K562 (cell line): Measurements from ENCODE around the gene F11R. TPM values are rescaled to one million over a fixed set of nuclear protein-coding genes. Genes with fewer than 3 reads are reported as not detected.
A peak's percentile ranks its signal among the peaks of the same experiment; 100 is the strongest.

Experiments used
- GABPB1 ChIP-seq: sonication (generic); formaldehyde crosslinking; IDR thresholded peaks from 2 replicates; pipeline ENCODE4 v1.8.0; 2022; ENCODE audit warnings: mild to moderate bottlenecking, missing genetic modification reagents
- HEY1 ChIP-seq: fragments of 250-450 bp; sonication (Bioruptor Pico); IDR thresholded peaks from 2 replicates; pipeline ENCODE4 v1.5.0; 2020; ENCODE audit warnings: mild to moderate bottlenecking, moderate library complexity, borderline replicate concordance
- KAT8 ChIP-seq: fragments of 450-650 bp; IDR thresholded peaks from 2 replicates; pipeline ENCODE4 v1.6.1; 2016; ENCODE audit warnings: low read depth, mild to moderate bottlenecking
- MTA1 ChIP-seq: fragments of 450-650 bp; IDR thresholded peaks from 2 replicates; pipeline ENCODE4 v1.6.1; 2017; ENCODE audit warnings: borderline replicate concordance
- POU5F1 ChIP-seq: fragments of 150-350 bp; IDR thresholded peaks from 2 replicates; pipeline ENCODE4 v1.6.1; 2014; ENCODE audit warnings: borderline replicate concordance, low read length, low read depth, mild to moderate bottlenecking; ENCODE audit not compliant: partially characterized antibody
- RERE ChIP-seq: sonication (generic); formaldehyde crosslinking; IDR thresholded peaks from 2 replicates; pipeline ENCODE4 v1.8.0; 2023; ENCODE audit warnings: missing genetic modification reagents, mild to moderate bottlenecking, borderline replicate concordance
- SIN3B ChIP-seq: fragments of 450-650 bp; IDR thresholded peaks from 2 replicates; pipeline ENCODE4 v1.6.1; 2017; ENCODE audit warnings: low read depth, mild to moderate bottlenecking, moderate library complexity
- SRSF1 ChIP-seq: fragments of 200-400 bp; formaldehyde crosslinking; IDR thresholded peaks from 2 replicates; pipeline ENCODE4 v1.6.1; 2017; ENCODE audit warnings: mild to moderate bottlenecking, low read depth, low read length, moderate library complexity
- TEAD1 ChIP-seq, 2 experiments: fragments of 450-650 bp in 1 of 2; sonication (generic) in 1 of 2; formaldehyde crosslinking; IDR thresholded peaks; 2 replicates each; pipeline versions ENCODE4 v1.4.0 to v1.8.0; 2020 to 2022; ENCODE audit warnings: mild to moderate bottlenecking in 2 of 2, missing genetic modification reagents in 1 of 2
- ZKSCAN3 ChIP-seq: fragments of 250-450 bp; sonication (Bioruptor Pico); IDR thresholded peaks from 2 replicates; pipeline ENCODE4 v1.4.0; 2020
- ZNF146 ChIP-seq: IDR thresholded peaks from one replicate; pipeline ENCODE4 v1.6.1; 2018; ENCODE audit warnings: missing compliant biosample characterization; ENCODE audit not compliant: unreplicated experiment
- ZNF175 ChIP-seq: fragments of 200-800 bp; sonication (Bioruptor generic); IDR thresholded peaks from 2 replicates; pipeline ENCODE4 v1.6.1; 2016; ENCODE audit warnings: low read depth, mild to moderate bottlenecking, missing genetic modification characterization, missing compliant biosample characterization
- ZNF707 ChIP-seq: fragments of 250-450 bp; sonication (Bioruptor Pico); conservative IDR thresholded peaks from 2 replicates; pipeline ENCODE4 v1.8.0; 2022; ENCODE audit warnings: inconsistent platforms, mild to moderate bottlenecking, moderate library complexity
- polyA plus RNA-seq, 8 experiments: library from polyadenylated mRNA; depleted of rRNA in 4 of 8; stranded (reverse) in 5 of 8; unstranded in 3 of 8; fragments of >200 nt; fragmentation: Nextera tagmentation in 2 of 8; fragmentation: Illumina TruSeq in 1 of 8; extraction: Ambion mirVana in 2 of 8; extraction: Trizol in 1 of 8; gene quantifications; 2 replicates each; pipeline versions ENCODE4 v1.2.1 to v1.2.3, GENCODE V29; 2011 to 2014; ENCODE audit warnings: inconsistent platforms in 1 of 8, missing spikeins in 1 of 8
- total RNA-seq, 7 experiments: library from RNA; depleted of rRNA in 6 of 7; stranded (reverse); fragments of >200 nt in 6 of 7; fragmentation: Illumina TruSeq in 2 of 7; extraction: Trizol in 2 of 7; gene quantifications; 2 replicates each; pipeline versions ENCODE4 v1.2.1 to v1.2.3, GENCODE V29; 2011 to 2021; ENCODE audit warnings: low replicate concordance in 1 of 7

Gene F11R
- total and polyA plus RNA-seq, 9 of the 15 experiments (the other 6 are each of a cell fraction or from before 2014, with no cell fraction given): 27.4 to 187 (median 52.5) TPM

GRCh38 chr1:161045736-161046604, 25.0 kb upstream of the F11R start, which contains the start of gene USF1 (continued):
- no peak for TF ChIP-seq RERE (CRISPR knock-in tag)
- 0 out of 2 replicates have a peak, but pooled peaks have one; percentile 68 for TF ChIP-seq HEY1 (CRISPR knock-in tag)
- peak; percentile 94 for TF ChIP-seq GABPB1 (CRISPR knock-in tag)
- peak; percentile 90 for TF ChIP-seq ZNF175 (CRISPR knock-in tag)
- no peak for TF ChIP-seq SRSF1
- TF ChIP-seq SIN3B: peak; percentile 72; the same call in 1 of the 2 replicates
- no peak for TF ChIP-seq ZKSCAN3 (CRISPR knock-in tag)
- TF ChIP-seq POU5F1: no peak
- no peak for TF ChIP-seq MTA1
- no peak for TF ChIP-seq ZNF707 (CRISPR knock-in tag)
- peak; percentile 97 for TF ChIP-seq KAT8
- no peak for TF ChIP-seq ZNF146
- TF ChIP-seq TEAD1 (CRISPR knock-in tag; IDR thresholded peaks at IDR 0.05): no peak
